GM19467 (cell line): ENCODE data around the gene TBXT.
"Not testable (repeated sequence)": the region's sequence is repeated elsewhere in the genome, so short reads cannot be mapped to it uniquely, and the experiment has no call there.

Experiments used
- ATAC-seq: cut with Tn5 transposase; IDR thresholded peaks from one replicate; pipeline ENCODE4 v1.9.1; 2021; ENCODE audit warnings: mild to moderate bottlenecking, moderate library complexity; ENCODE audit not compliant: unreplicated experiment

TBXT gene

DNA sequence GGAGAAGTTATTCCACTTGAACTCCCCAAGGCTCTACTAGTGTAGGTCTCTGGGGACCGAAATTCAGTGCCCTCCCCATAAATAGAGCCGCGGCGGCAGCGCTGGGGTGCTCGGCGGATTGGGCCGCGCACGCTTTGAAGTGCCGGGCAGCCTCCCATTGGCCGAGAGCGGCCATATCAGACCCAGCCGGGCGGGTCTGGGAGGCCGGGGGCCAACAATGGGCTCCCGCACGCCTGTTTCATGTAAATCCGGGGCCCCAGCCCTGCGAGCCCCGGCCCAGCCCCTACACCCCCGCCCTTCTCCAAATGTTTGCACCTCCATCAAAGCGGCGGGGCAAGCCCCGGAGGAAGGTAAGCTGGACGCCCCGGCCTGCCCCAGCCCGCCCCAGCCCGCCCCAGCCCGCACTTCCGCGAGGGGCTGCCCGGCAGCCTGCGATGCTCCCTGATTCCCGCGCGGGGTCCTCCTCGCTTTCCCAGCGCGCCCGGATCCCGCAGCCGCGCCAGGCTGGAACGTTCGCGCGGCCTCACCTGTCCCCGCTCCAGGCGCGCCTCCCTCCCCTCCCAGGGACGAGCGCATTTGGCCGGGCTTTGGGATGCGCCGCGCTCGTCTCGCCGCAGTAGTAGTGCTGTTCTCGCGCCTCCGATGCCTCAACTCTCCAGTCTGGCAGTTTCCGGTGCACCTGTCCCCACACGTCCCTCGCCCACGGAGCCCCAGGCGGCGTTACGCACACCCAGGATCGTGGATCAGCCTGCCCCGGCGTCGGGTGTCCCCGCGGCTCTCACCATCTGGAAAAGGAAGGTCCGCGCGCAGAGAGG lies at the start of gene TBXT:
TSS of gene TBXT (minus strand) at position 51 of the 815 bp plus-strand sequence. CDS start 260 bp downstream, outside the sequence.
- ATAC-seq: no peak

- ATAC-seq: no peak
Measured at GRCh38 chr6:166207284-166207561, 39.6 kb upstream of the TBXT start.

- ATAC-seq: no peak
Measured at GRCh38 chr6:166206510-166207283, 39.0 kb upstream of the TBXT start.

- no peak for ATAC-seq
Measured at GRCh38 chr6:166206066-166206465, 38.4 kb upstream of the TBXT start.

GRCh38 chr6:166204852-166205650 lies 37.4 kb upstream of the TBXT start:
- ATAC-seq: no peak

DNA sequence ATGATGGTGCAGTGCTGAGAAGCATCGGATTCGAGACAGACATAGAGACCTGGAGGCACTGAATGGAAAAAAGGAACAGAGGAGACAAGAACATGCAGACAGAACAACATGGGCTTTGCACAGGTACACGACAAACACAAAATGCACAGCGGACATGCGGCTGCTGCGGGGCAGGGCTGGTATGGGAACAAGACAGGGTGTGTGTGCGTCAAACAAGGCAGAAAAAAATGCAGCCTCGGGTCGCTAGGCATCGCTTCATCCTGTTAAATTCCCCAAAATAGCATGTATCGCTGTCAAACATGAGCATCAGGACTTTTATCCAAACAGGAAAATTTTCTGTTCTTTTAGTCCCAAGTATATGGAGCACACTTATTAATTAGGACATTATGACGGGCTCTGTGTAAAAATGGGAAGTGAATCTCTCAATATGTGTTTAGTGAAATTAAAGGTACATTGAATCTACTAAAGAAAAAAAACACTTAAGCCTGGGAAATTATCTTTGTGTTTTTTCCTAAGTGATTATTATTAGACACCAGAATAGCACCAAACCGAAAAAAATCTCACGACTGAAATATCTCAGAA lies 36.1 kb upstream of the TBXT start:
- ATAC-seq: no peak

GRCh38 chr6:166203003-166203640 lies 35.5 kb upstream of the TBXT start:
- ATAC-seq: no peak

- ATAC-seq: peak; percentile 86
Measured at GRCh38 chr6:166202321-166202733, 34.7 kb upstream of the TBXT start.

DNA sequence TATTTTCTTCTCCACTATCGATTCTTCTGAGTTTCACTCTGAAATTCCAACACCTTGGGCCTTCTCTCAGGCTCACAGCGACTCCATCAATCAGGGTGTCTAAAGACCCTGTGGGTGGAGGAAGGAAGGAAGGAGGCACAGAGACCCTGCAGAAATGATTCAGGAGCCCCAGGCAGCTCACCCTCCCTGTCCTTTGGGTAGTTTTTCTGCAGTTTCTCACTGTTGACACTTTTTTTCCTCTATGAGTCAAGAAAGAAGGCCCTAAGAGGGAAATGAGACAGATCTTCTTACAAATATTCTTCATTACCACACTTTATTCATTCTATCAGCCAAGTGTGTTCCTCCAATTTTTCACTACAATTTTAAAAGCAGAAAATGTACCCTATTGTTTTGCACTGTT lies 34.2 kb upstream of the TBXT start:
- ATAC-seq: peak; percentile 1

DNA sequence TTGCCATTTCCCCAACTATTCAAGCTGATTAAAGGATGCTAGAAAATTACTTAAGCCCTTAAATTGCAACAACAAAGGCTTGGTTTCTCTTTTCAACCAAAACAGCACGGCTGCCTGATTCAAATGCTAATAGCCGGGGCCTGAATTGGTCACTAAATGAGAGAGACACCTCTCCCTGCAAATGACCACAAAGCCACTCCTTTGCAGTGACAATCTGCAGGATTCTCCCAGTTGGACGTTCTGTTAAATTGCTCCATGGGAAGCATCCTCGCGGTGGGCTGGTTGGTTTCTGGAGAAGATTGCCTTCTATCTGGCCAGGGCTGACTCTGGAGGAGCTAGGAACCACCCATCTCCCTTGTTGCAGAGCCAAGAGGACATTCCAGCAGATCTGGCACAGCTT lies 29.7 kb upstream of the TBXT start:
- no peak for ATAC-seq

- no peak for ATAC-seq
Measured at GRCh38 chr6:166195860-166196238, 28.2 kb upstream of the TBXT start.

DNA sequence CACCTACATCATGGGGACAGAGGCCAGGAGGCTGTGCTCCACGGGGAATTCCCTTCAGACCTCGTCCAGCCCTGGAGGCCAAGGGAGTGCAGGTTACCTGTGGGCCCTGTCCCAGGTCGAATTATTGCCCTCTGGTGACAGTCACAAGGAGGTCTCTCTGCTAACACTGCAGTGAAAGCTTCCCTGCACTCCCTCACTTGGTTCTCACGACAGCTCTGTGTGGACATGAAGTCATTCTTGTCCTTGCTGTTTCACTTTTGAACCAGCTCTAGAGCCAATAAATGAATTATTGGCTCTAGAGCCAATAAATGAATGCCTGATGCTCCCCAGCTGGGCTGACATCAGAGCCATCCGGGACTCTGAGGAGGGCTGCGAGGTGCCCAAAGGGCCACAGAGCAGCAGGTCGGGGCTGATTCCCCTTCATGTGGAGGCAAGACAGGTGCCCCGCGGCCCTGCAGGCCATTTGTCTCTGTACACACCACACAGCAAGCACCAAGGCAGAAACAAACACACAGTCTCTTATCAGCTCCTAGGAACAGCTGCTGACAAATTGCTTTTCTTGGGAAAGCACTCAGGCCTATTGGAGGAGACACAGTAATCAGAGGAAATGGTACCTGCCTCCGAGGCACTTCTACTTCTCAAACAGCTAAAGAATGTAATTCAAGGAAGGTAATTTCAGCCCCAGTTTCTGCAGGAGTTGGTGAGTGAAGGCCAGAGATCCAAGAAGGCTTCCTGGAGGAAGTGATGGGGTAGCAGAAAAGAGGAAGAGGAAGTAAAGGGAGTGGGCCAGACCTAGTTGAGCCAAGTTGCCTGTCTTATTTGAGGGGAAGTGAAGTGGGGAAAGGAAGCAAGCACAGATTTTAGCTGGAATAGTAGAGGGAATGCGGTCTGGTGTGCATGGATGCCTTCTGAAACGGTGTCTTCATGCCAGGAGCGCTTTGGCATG lies 27.5 kb upstream of the TBXT start:
- ATAC-seq: no peak

DNA sequence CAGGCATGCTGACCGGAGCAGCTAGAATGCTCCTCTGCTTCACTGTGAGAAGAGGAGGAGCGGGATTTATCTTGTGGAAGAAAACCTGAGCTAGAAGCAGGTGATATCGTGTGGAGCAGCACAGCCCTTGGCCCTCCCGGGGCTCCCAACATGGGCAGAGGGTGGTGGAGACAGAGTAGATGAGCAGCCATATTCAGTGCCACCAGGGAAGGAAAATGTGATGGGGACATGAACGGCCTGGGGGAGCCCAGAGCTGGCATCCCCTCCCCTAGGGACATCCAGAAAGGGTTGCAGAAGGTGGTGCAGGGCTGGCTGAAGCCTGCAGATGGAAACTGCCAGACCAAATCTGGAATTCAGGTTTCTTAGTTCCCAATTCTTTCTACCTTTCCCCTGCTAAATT lies 24.9 kb upstream of the TBXT start:
- no peak for ATAC-seq

DNA sequence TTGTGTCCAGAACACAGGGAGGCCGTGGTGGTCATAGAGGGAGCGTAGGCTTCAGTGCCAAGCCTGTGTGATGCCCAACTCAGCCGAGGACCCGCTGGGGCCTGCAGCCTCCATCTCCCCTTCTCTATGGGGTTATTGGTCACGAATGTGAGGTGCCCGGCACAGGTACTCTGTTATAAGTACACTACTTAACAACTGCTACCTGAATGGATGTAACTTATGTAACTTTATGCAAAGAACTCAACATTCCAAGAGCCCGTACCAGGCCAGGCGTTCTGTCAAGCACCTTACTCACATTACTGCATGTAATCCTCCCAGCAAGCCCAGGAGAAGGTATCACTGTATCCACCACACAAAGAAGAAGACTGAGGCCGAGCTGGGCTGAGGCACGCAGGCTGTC lies 24.5 kb upstream of the TBXT start:
- no peak for ATAC-seq

GRCh38 chr6:166179704-166180103 lies 12.1 kb upstream of the TBXT start:
- no peak for ATAC-seq

- ATAC-seq: no peak
Measured at GRCh38 chr6:166176106-166176505, 8.5 kb upstream of the TBXT start.

DNA sequence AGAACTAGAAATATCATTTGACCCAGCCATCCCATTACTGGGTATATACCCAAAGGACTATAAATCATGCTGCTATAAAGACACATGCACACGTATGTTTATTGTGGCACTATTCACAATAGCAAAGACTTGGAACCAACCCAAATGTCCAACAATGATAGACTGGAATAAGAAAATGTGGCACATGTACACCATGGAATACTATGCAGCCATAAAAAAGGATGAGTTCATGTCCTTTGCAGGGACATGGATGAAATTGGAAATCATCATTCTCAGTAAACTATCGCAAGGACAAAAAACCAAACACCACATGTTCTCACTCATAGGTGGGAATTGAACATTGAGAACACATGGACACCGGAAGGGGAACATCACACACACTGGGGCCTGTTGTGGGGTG lies 7.4 kb upstream of the TBXT start:
- not testable (repeated sequence) for ATAC-seq

DNA sequence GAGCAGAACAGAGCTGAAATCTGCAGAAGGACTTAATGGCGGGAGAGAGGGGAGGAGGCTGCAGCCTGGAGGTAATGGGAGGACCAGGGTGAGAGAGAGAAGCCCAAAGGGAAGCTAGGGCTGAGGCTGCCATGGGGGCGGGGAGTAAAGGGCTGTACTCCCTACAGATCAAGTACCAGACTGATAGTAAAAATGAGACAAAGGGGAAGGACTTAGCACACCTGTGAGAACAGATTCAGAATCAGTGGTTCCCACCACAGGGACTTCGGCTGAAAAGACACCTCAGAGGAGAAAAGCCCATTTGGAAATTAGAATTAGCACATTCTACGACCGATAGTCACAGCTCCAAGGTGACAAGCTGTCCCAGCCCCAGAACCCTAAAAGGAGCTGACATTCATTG lies 6.4 kb upstream of the TBXT start:
- ATAC-seq: peak; percentile 45

GRCh38 chr6:166173281-166173951 lies 5.8 kb upstream of the TBXT start:
- ATAC-seq: peak; percentile 35
